Measurements from ENCODE around the gene ST6GAL1. TPM values are rescaled to one million over a fixed set of nuclear protein-coding genes. Genes with fewer than 3 reads are reported as not detected.
A peak's percentile ranks its signal among the peaks of the same experiment; 100 is the strongest.

ST6GAL1 gene
- total and polyA plus RNA-seq, 2 experiments from 2014 or later: 64.3 to 123 TPM

DNA sequence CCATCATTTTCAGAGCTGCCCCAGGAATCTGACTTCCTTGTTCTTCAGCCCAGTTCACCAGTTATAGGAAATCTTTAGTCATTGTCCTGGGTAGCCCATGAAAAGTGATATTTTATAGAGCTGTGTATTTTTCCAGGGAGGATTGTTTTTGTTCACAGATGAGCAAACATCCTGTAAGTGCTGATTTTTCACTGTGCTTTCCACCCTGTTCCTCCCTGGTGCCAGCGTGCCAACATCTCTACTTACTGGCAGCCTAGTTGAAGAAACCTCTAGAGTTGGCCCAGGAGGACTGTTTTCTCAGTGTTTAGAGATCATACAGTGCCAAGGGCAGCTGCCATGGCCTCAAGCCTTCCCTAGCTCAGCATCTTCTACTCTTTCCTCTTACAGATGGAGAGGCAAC is 41.3 kb downstream of the ST6GAL1 start:
- Histone ChIP-seq H3K36me3 (peaks cover 17% of the 10 kb centered on the region), H3K4me1 (ENCODE audit: low read depth) (peaks cover 2% of the 10 kb centered on the region), H3K9me3 (ENCODE audit: low read depth) (no peaks in the 10 kb centered on the region), H3K4me3 (no peak overlapping the region), H3K27ac (peak overlapping the region; percentile 14), H3K27me3 (no peaks in the 10 kb centered on the region)
- TF ChIP-seq CTCF (IDR thresholded peaks at IDR 0.05; ENCODE audit: low read depth, low read length): no peak
- DNase-seq (ENCODE audit: low read depth in 1 of 2, low spot score in 1 of 2): no peak

DNA sequence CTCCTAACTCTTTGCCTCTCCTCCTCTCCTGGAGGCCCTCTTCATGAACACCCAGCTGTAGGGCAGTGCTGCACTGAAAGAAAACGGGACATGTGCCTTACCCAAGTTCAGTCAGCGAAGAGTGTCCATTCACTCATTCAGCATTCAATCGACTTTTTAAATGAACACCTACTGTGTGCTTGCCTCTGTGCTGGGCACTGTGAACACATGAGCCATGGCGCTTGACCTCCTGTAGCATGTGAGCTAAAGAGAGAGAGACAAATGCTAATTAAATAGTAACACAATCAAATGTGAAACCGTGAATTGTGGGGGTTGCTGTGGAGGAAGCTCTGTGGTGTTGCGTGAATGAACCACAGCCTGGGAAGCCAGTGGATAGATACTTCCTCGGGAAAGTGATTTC is 43.4 kb downstream of the ST6GAL1 start:
- H3K27ac ChIP-seq: no peak overlapping the region
- H3K9me3 ChIP-seq (ENCODE audit: low read depth): no peaks in the 10 kb centered on the region
- no peaks in the 10 kb centered on the region for H3K27me3 ChIP-seq
- DNase-seq (ENCODE audit: low read depth in 1 of 2, low spot score in 1 of 2): no peak
- H3K4me1 ChIP-seq (ENCODE audit: low read depth): peaks cover 14% of the 10 kb centered on the region
- no peak for TF ChIP-seq CTCF (IDR thresholded peaks at IDR 0.05; ENCODE audit: low read depth, low read length)
- no peak overlapping the region for H3K4me3 ChIP-seq
- peaks cover 11% of the 10 kb centered on the region for H3K36me3 ChIP-seq

- peaks cover 11% of the 10 kb centered on the region for H3K36me3 ChIP-seq
These were observed 44.5 kb downstream of the ST6GAL1 start for GRCh38 chr3:186974824-186975313.

DNA sequence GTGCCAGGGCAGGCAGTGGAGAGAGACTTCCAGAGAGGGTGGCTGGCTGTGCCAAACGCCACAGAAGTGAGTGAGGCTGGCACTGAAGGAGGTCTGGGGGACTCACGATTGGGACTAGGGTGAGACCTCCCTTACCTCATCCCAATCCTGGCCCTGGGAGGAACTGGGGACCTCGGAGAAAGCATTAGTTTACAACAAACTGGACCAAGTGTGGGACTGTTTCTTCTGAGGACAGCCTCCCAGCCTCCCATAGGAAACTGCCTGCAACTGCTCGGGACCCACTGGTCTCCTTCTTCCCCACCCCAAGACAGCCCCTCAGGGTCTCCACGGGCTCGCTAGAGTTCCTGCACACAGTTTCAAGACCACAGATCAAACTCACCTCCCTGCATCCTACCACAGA is 45.4 kb downstream of the ST6GAL1 start:
- no peak for TF ChIP-seq CTCF (IDR thresholded peaks at IDR 0.05; ENCODE audit: low read depth, low read length)
- Histone ChIP-seq H3K4me3 (no peak overlapping the region), H3K27ac (peak overlapping the region; percentile 91), H3K9me3 (ENCODE audit: low read depth) (no peaks in the 10 kb centered on the region), H3K36me3 (peaks cover 11% of the 10 kb centered on the region), H3K4me1 (ENCODE audit: low read depth) (peaks cover 14% of the 10 kb centered on the region), H3K27me3 (no peaks in the 10 kb centered on the region)
- DNase-seq (ENCODE audit: low read depth in 1 of 2, low spot score in 1 of 2): no peak

More at GRCh38 chr3:186974824-186975313, 44.5 kb downstream of the ST6GAL1 start:
- TF ChIP-seq CTCF (IDR thresholded peaks at IDR 0.05; ENCODE audit: low read depth, low read length): no peak
- peaks cover 14% of the 10 kb centered on the region for H3K4me1 ChIP-seq (ENCODE audit: low read depth)
- peak overlapping the region; percentile 91 for H3K27ac ChIP-seq
- no peaks in the 10 kb centered on the region for H3K27me3 ChIP-seq
- H3K4me3 ChIP-seq: no peak overlapping the region
- H3K9me3 ChIP-seq (ENCODE audit: low read depth): no peaks in the 10 kb centered on the region
- no peak for DNase-seq (ENCODE audit: low read depth in 1 of 2, low spot score in 1 of 2)

- peak; percentile 62 to 90 for DNase-seq (ENCODE audit: low read depth in 1 of 2, low spot score in 1 of 2)
- TF ChIP-seq CTCF (IDR thresholded peaks at IDR 0.05; ENCODE audit: low read depth, low read length): peak; percentile 20
These were observed 46.8 kb downstream of the ST6GAL1 start for GRCh38 chr3:186976837-186977750.

More at GRCh38 chr3:186976837-186977750, 46.8 kb downstream of the ST6GAL1 start:
- no peaks in the 10 kb centered on the region for H3K27me3 ChIP-seq
- H3K9me3 ChIP-seq (ENCODE audit: low read depth): no peaks in the 10 kb centered on the region
- H3K4me3 ChIP-seq: no peak overlapping the region
- peaks cover 14% of the 10 kb centered on the region for H3K4me1 ChIP-seq (ENCODE audit: low read depth)
- peak overlapping the region; percentile 91 for H3K27ac ChIP-seq
- peaks cover 12% of the 10 kb centered on the region for H3K36me3 ChIP-seq
